Activated effector memory CD4-positive, alpha-beta T cell treated with anti-CD3 and anti-CD28 coated beads, Interleukin-2, amount 50 U/mL, for 16 hours (primary cell): Measurements from ENCODE around the gene SLC25A45.

Experiments
- DNase-seq: peaks from one replicate; pipeline ENCODE4 v3.0.0-alpha.2; 2020

SLC25A45 gene, protein sequence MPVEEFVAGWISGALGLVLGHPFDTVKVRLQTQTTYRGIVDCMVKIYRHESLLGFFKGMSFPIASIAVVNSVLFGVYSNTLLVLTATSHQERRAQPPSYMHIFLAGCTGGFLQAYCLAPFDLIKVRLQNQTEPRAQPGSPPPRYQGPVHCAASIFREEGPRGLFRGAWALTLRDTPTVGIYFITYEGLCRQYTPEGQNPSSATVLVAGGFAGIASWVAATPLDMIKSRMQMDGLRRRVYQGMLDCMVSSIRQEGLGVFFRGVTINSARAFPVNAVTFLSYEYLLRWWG

GRCh38 chr11:65382033-65382803, at the start of gene SLC25A45:
Gene SLC25A45, minus strand, starts transcription at chr11:65382646. Its CDS starts 695 bp downstream, at chr11:65381951.
- DNase-seq: peak; percentile 97

- peak; percentile 69 for DNase-seq
Observed at GRCh38 chr11:65431451-65432099, 49.1 kb upstream of the SLC25A45 start.

DNA sequence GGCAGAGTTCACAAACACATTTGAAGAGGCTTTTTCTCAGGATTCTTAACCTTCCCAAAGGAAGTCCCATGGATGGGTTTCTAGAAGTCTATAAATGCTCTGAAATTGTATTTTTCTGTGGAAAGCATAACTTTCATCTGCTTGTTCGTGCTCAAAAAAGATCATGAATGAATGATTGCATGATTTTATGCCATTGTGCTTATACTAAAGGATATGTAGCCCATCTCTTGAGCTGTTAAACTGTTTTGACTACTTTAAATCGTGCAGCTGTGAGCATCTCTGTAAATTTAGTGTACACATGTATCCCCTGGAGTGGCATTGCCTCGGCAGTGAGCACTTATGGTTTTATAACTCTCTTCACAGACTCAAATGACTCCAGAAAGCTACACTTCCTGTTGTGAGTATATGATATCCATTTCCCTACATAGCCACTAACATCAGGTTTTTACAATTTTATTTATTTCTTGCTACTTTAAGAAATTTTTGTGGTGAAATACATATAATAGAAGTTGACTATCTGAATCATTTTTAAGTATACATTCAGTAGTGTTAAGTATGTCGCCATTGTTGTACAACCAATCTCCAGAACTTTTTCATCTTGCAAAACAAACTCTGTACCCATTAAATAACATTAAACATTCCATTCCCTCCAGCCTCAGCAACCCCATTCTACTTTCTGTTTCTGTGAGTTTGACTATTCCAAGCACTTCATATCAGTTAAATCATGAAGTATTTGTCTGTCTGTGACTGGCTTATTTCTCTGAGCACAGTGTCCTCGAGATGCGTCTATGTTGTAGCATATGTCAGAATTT, 48.2 kb upstream of the SLC25A45 start:
- peak; percentile 61 for DNase-seq

DNA sequence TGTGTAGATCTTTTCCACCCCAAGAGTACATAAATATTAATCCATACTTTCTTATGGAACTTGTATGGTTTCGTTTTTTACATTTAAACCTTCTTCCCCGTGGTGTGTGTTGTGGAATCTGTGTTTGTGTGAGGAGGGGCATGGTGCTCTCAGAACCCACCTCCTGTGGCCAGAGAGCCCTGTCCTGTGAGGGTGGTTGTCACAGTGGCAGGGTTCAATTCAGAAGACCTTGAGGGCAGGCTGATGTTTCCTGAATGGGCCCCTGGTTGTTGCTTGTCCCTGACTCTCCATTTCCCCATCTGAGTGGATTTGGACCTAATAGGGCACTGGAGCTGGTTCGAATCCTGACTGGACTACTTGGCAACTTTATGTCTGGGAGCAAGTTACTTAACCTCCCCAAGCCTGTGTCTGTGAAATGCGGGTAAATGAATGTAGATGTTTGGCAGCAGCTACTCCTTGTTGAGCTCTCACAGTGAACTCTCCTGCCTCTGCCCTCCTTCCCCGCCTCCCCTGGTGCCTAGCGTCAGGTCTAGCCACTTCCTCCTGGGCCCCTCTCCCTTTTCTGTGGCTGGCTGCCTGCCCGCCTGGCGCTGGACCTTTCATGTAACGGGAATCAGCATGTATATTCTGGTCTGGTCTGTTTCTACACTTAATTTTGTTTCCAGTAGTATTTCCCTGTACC, 47.4 kb upstream of the SLC25A45 start:
- peak; percentile 80 for DNase-seq

DNA sequence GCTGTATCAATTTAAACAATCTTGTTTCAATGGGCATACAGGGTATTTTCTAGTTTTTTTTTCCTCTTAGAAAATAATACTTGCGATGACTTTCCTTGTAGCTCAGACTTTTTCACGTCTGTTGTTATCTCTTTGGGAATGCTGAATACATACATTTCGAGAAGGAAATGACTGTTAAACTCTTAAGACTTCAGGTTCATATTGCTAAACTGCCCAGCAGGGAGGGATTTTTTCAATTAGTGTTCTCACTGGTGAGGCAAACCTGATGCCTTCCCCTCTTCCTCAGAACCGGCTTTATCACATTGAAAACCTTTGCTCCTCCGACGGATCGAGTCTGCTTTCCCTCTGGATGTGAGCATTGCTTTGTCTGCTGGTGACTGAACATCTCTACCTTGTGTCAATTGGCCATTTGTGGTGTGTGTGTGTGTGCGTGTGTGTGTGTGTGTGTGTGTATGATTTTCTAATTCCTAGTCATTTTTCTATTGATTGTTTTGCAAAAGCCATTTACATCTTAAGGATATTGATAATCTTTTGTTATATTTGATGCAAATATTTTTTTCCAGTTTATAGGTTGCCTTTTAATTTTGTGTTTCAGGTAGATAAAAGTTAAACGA, 46.7 kb upstream of the SLC25A45 start:
- DNase-seq: peak; percentile 63

DNA sequence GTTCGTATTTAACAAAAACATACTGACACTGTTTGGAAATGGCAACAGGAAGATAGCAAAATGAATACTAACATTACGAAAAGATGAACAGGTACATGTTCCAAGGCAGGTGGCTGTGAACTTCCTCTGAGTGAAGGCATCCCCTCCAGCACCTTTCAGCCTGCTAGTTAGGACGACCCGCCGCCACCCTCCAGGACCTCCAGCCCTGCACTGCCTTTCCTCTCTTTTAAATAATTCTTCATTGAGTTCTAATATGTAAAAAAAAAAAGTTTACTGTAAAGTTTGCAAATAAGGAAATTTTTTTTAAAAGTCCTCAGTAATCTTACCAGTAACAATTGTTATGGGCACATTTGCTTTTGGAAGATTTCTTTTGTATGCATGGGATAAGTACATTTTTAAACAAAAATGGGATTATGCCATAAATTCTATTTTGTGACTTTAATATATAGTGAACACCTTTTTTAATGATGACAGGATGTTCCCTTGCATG, 46.2 kb upstream of the SLC25A45 start:
- DNase-seq: peak; percentile 66

DNA sequence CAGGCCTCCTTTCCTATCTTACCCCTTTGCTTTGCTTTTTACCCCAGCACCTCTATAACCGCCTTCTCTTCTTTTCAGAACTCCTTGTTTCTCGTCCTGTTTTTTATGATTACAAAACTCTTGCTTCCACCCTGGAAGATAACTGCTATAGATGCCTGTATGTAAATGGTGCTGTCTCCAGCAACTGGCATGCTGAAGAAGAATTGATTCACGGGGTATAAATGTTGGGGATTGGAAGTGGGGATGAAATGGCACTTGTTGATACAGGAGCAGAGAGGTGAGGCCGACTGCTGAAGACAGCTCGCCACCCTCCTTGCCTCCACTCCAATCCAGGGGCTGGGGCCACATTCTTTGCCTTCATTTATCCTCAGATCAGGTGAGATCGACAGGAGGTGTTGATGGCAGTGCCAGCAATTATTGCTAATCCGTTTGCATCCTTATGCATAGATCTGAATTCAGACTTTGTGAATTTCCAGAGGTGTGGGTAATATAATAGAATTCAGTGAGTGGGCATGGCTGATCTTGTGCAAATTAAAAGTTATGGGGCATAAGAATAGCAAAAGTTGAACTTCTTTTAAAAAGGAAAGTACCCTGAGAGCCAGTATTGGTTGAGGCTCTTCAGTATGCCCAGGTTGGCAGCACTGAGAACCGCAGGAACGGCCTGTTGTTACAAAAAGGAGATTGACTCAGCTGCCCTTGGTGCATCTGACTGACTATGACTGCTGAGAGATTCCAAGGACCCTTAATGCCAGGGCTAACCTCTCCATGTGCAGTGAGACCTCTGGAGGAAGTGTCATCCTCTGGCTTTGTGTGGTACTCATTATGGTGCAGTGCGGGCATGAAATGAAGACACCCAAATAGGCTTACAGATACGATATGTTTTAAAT, 45.5 kb upstream of the SLC25A45 start:
- peak; percentile 78 for DNase-seq

DNA sequence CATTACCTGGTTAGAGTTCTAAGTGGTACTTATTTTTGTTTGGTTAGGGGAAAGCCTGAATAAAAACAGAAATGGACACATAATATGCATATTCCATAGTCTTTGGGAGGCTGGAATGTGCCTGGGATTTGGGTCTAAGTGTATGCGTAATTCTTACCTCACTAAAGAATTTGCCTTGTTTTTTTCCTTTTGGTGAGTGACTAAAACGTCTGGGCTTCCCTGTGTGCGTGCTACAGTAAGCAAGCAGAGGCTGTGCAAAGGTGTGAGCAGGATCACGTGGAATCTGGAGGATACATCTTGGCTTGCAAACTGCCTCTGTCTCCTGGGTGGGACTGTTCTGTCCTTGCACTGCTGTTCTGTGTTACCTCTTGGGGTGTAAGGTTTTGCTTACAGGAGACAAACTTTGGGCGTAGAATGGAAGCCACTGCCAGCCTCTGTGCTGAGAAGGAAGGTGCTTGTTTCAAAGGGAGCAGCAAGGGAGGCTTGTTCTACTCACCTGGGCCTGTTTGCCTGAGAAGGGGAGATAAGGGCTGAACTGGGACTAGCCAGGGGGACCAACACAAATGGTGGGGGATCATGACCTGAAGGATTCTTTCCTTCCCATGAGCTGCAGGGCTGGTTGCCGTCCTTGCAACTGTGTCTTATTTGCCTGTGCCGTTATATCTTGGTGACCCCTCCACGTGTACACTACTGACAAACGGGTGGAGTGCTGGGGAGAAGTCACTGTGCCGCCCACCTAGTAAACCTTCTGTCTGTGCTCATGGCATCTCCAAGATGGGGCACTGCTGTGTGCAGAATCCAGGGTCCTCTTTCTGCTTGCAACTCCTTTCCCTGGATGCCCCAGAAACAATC, 44.6 kb upstream of the SLC25A45 start:
- DNase-seq: peak; percentile 74

DNA sequence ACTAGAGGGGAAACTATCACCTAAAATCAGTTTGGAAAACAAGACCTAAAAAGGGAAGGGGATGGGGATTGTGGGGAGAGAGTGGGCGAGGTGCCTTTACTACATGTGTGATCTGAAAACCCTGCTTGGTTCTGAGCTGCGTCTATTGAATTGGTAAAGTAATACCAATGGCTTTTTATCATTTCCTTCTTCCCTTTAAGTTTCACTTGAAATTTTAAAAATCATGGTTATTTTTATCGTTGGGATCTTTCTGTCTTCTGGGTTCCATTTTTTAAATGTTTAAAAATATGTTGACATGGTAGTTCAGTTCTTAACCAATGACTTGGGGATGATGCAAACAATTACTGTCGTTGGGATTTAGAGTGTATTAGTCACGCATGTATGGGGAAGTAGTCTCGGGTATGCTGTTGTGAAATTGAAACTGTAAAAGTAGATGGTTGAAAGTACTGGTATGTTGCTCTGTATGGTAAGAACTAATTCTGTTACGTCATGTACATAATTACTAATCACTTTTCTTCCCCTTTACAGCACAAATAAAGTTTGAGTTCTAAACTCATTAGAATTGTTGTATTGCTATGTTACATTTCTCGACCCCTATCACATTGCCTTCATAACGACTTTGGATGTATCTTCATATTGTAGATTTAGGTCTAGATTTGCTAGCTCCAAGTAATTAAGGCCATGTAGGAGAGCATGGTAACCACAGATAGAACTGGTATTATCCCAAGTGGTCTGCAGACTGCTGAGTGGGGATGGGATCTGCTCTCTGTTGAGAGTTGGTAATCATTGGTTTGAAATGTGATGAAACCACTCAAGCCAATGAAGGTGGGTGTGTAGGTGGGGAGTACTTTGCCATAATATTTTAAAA, 43.8 kb upstream of the SLC25A45 start:
- DNase-seq: peak; percentile 66

DNA sequence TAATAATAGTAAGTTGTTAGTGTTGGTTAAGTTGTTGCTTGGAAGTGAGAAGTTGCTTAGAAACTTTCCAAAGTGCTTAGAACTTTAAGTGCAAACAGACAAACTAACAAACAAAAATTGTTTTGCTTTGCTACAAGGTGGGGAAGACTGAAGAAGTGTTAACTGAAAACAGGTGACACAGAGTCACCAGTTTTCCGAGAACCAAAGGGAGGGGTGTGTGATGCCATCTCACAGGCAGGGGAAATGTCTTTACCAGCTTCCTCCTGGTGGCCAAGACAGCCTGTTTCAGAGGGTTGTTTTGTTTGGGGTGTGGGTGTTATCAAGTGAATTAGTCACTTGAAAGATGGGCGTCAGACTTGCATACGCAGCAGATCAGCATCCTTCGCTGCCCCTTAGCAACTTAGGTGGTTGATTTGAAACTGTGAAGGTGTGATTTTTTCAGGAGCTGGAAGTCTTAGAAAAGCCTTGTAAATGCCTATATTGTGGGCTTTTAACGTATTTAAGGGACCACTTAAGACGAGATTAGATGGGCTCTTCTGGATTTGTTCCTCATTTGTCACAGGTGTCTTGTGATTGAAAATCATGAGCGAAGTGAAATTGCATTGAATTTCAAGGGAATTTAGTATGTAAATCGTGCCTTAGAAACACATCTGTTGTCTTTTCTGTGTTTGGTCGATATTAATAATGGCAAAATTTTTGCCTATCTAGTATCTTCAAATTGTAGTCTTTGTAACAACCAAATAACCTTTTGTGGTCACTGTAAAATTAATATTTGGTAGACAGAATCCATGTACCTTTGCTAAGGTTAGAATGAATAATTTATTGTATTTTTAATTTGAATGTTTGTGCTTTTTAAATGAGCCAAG, 42.9 kb upstream of the SLC25A45 start:
- peak; percentile 92 for DNase-seq

- DNase-seq: peak; percentile 88
Observed at GRCh38 chr11:65424205-65425104, 42.0 kb upstream of the SLC25A45 start.

GRCh38 chr11:65423516-65424204, 41.2 kb upstream of the SLC25A45 start:
- DNase-seq: peak; percentile 73

DNA sequence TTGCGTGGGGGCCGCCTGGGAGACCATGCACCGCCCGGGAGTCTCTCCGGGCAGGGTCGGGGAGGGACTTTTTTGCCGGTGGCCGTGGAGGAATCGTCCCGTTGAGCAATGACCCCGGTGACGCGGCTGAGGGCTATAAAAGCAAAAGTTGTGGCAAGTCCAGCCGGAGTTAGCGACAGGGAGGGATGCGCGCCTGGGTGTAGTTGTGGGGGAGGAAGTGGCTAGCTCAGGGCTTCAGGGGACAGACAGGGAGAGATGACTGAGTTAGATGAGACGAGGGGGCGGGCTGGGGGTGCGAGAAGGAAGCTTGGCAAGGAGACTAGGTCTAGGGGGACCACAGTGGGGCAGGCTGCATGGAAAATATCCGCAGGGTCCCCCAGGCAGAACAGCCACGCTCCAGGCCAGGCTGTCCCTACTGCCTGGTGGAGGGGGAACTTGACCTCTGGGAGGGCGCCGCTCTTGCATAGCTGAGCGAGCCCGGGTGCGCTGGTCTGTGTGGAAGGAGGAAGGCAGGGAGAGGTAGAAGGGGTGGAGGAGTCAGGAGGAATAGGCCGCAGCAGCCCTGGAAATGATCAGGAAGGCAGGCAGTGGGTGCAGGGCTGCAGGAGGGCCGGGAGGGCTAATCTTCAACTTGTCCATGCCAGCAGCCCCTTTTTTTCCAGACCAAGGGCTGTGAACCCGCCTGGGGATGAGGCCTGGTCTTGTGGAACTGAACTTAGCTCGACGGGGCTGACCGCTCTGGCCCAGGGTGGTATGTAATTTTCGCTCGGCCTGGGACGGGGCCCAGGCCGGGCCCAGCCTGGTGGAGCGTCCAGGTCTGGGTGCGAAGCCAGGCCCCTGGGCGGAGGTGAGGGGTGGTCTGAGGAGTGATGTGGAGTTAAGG, 40.4 kb upstream of the SLC25A45 start, which contains the start of gene NEAT1:
NEAT1 (plus strand) TSS at position 166 of the 883 bp plus-strand sequence.
- peak; percentile 96 for DNase-seq

GRCh38 chr11:65421794-65422632, 39.6 kb upstream of the SLC25A45 start:
- peak; percentile 97 for DNase-seq
